Measurements from ENCODE around the gene ASF1A. TPM values are rescaled to one million over a fixed set of nuclear protein-coding genes. Genes with fewer than 3 reads are reported as not detected.

Gene ASF1A
- total RNA-seq, 4 donors from 2014 or later: 0.20 to 10.4 (median 9.7) TPM; not detected in 1

GRCh38 chr6:118893064-118893806 lies 717 bp upstream of the ASF1A start:
- 0% methylated on average over 17 to 18 of the region's 18 CpGs for WGBS, 2 donors (ENCODE audit: low coverage in 1 of 2)
- peak; percentile 50 for DNase-seq
- in situ Hi-C loops (cut with MboI; ENCODE audit: low pct_ligation_motif_present in 1 of 4, low pct_unique_long_range_greater_than_20kb in 1 of 4, low sequenced_read_pairs in 3 of 4): no loop called here
- TF ChIP-seq EP300 (IDR thresholded peaks at IDR 0.05; ENCODE audit: low read depth) (no peak), CTCF (IDR thresholded peaks at IDR 0.05) (no peak), POLR2AphosphoS5 (IDR thresholded peaks at IDR 0.05) (no peak), POLR2A (IDR thresholded peaks at IDR 0.05) (no peak)
- no peaks in the 10 kb centered on the region for H3K9me3 ChIP-seq
- peak overlapping the region; percentile 96 to 98 (median 98) for H3K27ac ChIP-seq
- no peaks in the 10 kb centered on the region for H3K27me3 ChIP-seq
- no peaks in the 10 kb centered on the region for H3K36me3 ChIP-seq
- peak overlapping the region; percentile 18 to 92 (median 76) for H3K4me3 ChIP-seq
- intact Hi-C loops (cut with DNase I; ENCODE audit: low total_unique reads): loop anchor here (5.0 kb wide), 1 partner anchor 184 kb away; the partner anchor contains the start of gene FAM184A
- peaks cover 5 to 49% (median 16%) of the 10 kb centered on the region in 4 donors for H3K4me1 ChIP-seq

GRCh38 chr6:118894425-118895260 lies 691 bp downstream of the ASF1A start:
- Histone ChIP-seq H3K27ac (peak overlapping the region; percentile 96 to 98 (median 98)), H3K9me3 (no peaks in the 10 kb centered on the region), H3K27me3 (no peaks in the 10 kb centered on the region), H3K36me3 (no peaks in the 10 kb centered on the region), H3K4me3 (peak overlapping the region; percentile 68 to 92 (median 88)), H3K4me1 (peaks cover 5 to 49% (median 16%) of the 10 kb centered on the region in 4 donors)
- WGBS, 2 donors (ENCODE audit: low coverage in 1 of 2): 0% methylated on average over 3 to 72 of the region's 102 CpGs
- peak; percentile 64 for DNase-seq
- peak in 1 of 5 experiments; percentile 21 for TF ChIP-seq CTCF (IDR thresholded peaks at IDR 0.05)
- TF ChIP-seq EP300 (IDR thresholded peaks at IDR 0.05; ENCODE audit: low read depth): no peak
- TF ChIP-seq POLR2A (IDR thresholded peaks at IDR 0.05): peak; percentile 45
- TF ChIP-seq POLR2AphosphoS5 (IDR thresholded peaks at IDR 0.05): peak; percentile 34 to 55 (median 52)
- intact Hi-C loops (cut with DNase I; ENCODE audit: low total_unique reads) (loop anchor here (5.0 kb wide), 2 partner anchors 43 to 183 kb away; partner anchors contain the start of genes FAM184A and MCM9), in situ Hi-C loops (cut with MboI; ENCODE audit: low pct_ligation_motif_present in 1 of 4, low pct_unique_long_range_greater_than_20kb in 1 of 4, low sequenced_read_pairs in 3 of 4) (no loop called here)

GRCh38 chr6:118895261-118895560 lies 1.3 kb downstream of the ASF1A start:
- peak overlapping the region; percentile 68 to 92 (median 88) for H3K4me3 ChIP-seq
- in situ Hi-C loops (cut with MboI; ENCODE audit: low pct_ligation_motif_present in 1 of 4, low pct_unique_long_range_greater_than_20kb in 1 of 4, low sequenced_read_pairs in 3 of 4): no loop called here
- peak overlapping the region; percentile 96 to 98 (median 98) for H3K27ac ChIP-seq
- intact Hi-C loops (cut with DNase I; ENCODE audit: low total_unique reads): loop anchor here (5.0 kb wide), 1 partner anchor 42 kb away; the partner anchor contains the start of gene MCM9
- DNase-seq: no peak
- no peaks in the 10 kb centered on the region for H3K9me3 ChIP-seq
- H3K4me1 ChIP-seq: peaks cover 5 to 51% (median 16%) of the 10 kb centered on the region in 4 donors
- 0 to 1% methylated on average over 8 to 11 of the region's 11 CpGs for WGBS, 2 donors (ENCODE audit: low coverage in 1 of 2)
- TF ChIP-seq CTCF (IDR thresholded peaks at IDR 0.05) (no peak), POLR2A (IDR thresholded peaks at IDR 0.05) (no peak), EP300 (IDR thresholded peaks at IDR 0.05; ENCODE audit: low read depth) (no peak), POLR2AphosphoS5 (IDR thresholded peaks at IDR 0.05) (no peak)
- H3K36me3 ChIP-seq: no peaks in the 10 kb centered on the region
- no peaks in the 10 kb centered on the region for H3K27me3 ChIP-seq

- intact Hi-C loops (cut with DNase I; ENCODE audit: low total_unique reads): loop anchor here (5.0 kb wide), 1 partner anchor 41 kb away; the partner anchor contains the start of gene MCM9
- Histone ChIP-seq H3K9me3 (no peaks in the 10 kb centered on the region), H3K36me3 (no peaks in the 10 kb centered on the region), H3K4me3 (peak overlapping the region in 1 of 4 donors; percentile 92), H3K27me3 (no peaks in the 10 kb centered on the region), H3K4me1 (peaks cover 5 to 52% (median 16%) of the 10 kb centered on the region in 4 donors), H3K27ac (peak overlapping the region in 3 of 4 donors; percentile 96 to 98 (median 98))
- 28 to 35% methylated on average over 2 of the region's 2 CpGs for WGBS, 2 donors (ENCODE audit: low coverage in 1 of 2)
- in situ Hi-C loops (cut with MboI; ENCODE audit: low pct_ligation_motif_present in 1 of 4, low pct_unique_long_range_greater_than_20kb in 1 of 4, low sequenced_read_pairs in 3 of 4): no loop called here
- no peak for TF ChIP-seq EP300 (IDR thresholded peaks at IDR 0.05; ENCODE audit: low read depth)
- no peak for TF ChIP-seq POLR2A (IDR thresholded peaks at IDR 0.05)
- TF ChIP-seq POLR2AphosphoS5 (IDR thresholded peaks at IDR 0.05): no peak
- TF ChIP-seq CTCF (IDR thresholded peaks at IDR 0.05): no peak
- no peak for DNase-seq
Measured at GRCh38 chr6:118895859-118896258, 1.9 kb downstream of the ASF1A start.

Data from transverse colon (tissue), 4 donors.